ENCODE results near the gene BRSK2.

GRCh38 chr11:1436468-1437039, 46.8 kb downstream of the BRSK2 start:
- TF ChIP-seq CTCF (IDR thresholded peaks at IDR 0.05) (no peak), EP300 (IDR thresholded peaks at IDR 0.05) (no peak)
